K562 (cell line): ENCODE data around the gene SAT2. TPM values are rescaled to one million over a fixed set of nuclear protein-coding genes. Genes with fewer than 3 reads are reported as not detected.

ENCODE experiments used
- ATAC-seq: fragments of 200-7000 bp; cut with Tn5 transposase; 3 replicates; pipeline ENCODE4 v1.9.1; 2020; ENCODE audit warnings: moderate library complexity
- BruUV-seq: library from RNA; stranded (reverse); fragments of 400-500 nt; replicated peaks from 2 replicates; lab custom pipeline; 2021; lab: Mats Ljungman, UMichigan
- CTCF ChIA-PET: fragments of 300-600 bp; formaldehyde crosslinking; extraction: SDS; loops from one replicate; lab custom pipeline; 2021; ENCODE audit warnings: low intra/inter-chr PET ratio; lab: Yijun Ruan, JAX
- POLR2A ChIA-PET: fragments of 300-600, 350-650 bp; sonication (Branson Sonifier 250); formaldehyde crosslinking; extraction: SDS; loops from one replicate; lab custom pipeline; 2021; ENCODE audit warnings: antibody characterized with exemption, inconsistent platforms; lab: Yijun Ruan, JAX
- DNase-seq, 4 experiments: peaks; one replicate each; pipeline versions ENCODE4 v3.0.0 to v3.0.0-alpha.2; 2011 to 2018; ENCODE audit warnings: low spot score in 3 of 4, mixed read lengths in 3 of 4; ENCODE audit errors: extremely low read depth in 1 of 4
- FAIRE-seq: peaks from 2 replicates; lab custom pipeline; 2011; peaks lifted over from hg19 to GRCh38; lab: Jason Lieb, UNC
- H2AFZ ChIP-seq: 2 replicates; pipeline ENCODE4 v1.6.0; 2011; ENCODE audit warnings: low read depth, low read length, control low read depth, inconsistent platforms
- H3K27ac ChIP-seq: fragments of 200-600 bp; 3 replicates; pipeline ENCODE4 v1.8.0; 2011; ENCODE audit warnings: low read depth, mild to moderate bottlenecking, control low read depth, inconsistent platforms, low read length, moderate library complexity, mixed read lengths; ENCODE audit errors: extremely low read depth
- H3K27me3 ChIP-seq, 2 experiments: fragments of 300-600 bp in 1 of 2; 2 replicates in 1 of 2; 3 replicates in 1 of 2; pipeline versions ENCODE4 v1.6.0 to v1.8.0; 2011; ENCODE audit warnings: inconsistent platforms in 2 of 2, low read length in 2 of 2, mild to moderate bottlenecking in 1 of 2, mixed read lengths in 1 of 2, moderate library complexity in 1 of 2; ENCODE audit not compliant: control insufficient read depth in 2 of 2, insufficient read depth in 2 of 2
- H3K36me3 ChIP-seq: fragments of 300-600 bp; 3 replicates; pipeline ENCODE4 v1.8.0; 2011; ENCODE audit warnings: mild to moderate bottlenecking, low read length, inconsistent platforms; ENCODE audit not compliant: control insufficient read depth, insufficient read depth
- H3K4me1 ChIP-seq, 2 experiments: fragments of 200-600 bp in 1 of 2; replicated peaks in 1 of 2; 2 replicates in 1 of 2; 3 replicates in 1 of 2; pipeline versions ENCODE4 v1.5.1 to v1.8.0; 2011; ENCODE audit warnings: inconsistent platforms in 2 of 2, low read length in 2 of 2, mild to moderate bottlenecking in 1 of 2, mixed read lengths in 1 of 2, moderate library complexity in 1 of 2; ENCODE audit not compliant: control insufficient read depth in 2 of 2, insufficient read depth in 2 of 2
- H3K4me2 ChIP-seq: 2 replicates; pipeline ENCODE4 v1.6.1; 2011; ENCODE audit warnings: low read length, control low read depth, inconsistent platforms, mixed read lengths; ENCODE audit not compliant: insufficient read depth
- H3K4me3 ChIP-seq: fragments of 200-600 bp; sonication (generic), shearing (Covaris generic); 2 replicates; pipeline ENCODE4 v1.5.1; 2016; ENCODE audit warnings: control low read depth, inconsistent platforms
- H3K79me2 ChIP-seq: fragments of 200-600 bp; 3 replicates; pipeline ENCODE4 v1.8.0; 2011; ENCODE audit warnings: low read length, inconsistent platforms; ENCODE audit not compliant: control insufficient read depth, insufficient read depth
- H3K9ac ChIP-seq, 2 experiments: 2 replicates each; pipeline versions ENCODE4 v1.6.0 to v1.6.1; 2011; ENCODE audit warnings: low read depth in 2 of 2, low read length in 2 of 2, control low read depth in 1 of 2, inconsistent platforms in 1 of 2, mild to moderate bottlenecking in 1 of 2, mixed read lengths in 1 of 2; ENCODE audit not compliant: insufficient read depth in 1 of 2
- H3K9me1 ChIP-seq: one replicate; pipeline ENCODE4 v1.6.0; 2011; ENCODE audit warnings: inconsistent platforms, mild to moderate bottlenecking, low read length, moderate library complexity; ENCODE audit not compliant: control insufficient read depth, insufficient read depth
- H3K9me3 ChIP-seq: replicated peaks from 2 replicates; pipeline ENCODE4 v1.5.1; 2011; ENCODE audit warnings: low read depth, low read length, inconsistent platforms; ENCODE audit not compliant: control insufficient read depth, insufficient read depth
- H4K20me1 ChIP-seq: replicated peaks from 2 replicates; pipeline ENCODE4 v1.6.1; 2011; ENCODE audit warnings: low read length, inconsistent platforms, mixed read lengths; ENCODE audit not compliant: control insufficient read depth, insufficient read depth
- BACH1 ChIP-seq: fragments of 200-800 bp; sonication (Bioruptor generic); IDR thresholded peaks from 2 replicates; pipeline ENCODE4 v1.6.1; 2016; ENCODE audit warnings: missing genetic modification characterization, missing compliant biosample characterization
- CREBBP ChIP-seq: IDR thresholded peaks from one replicate; pipeline ENCODE4 v1.6.1; 2012; ENCODE audit warnings: low read depth, mild to moderate bottlenecking, control low read depth, inconsistent platforms, low read length
- L3MBTL2 ChIP-seq: fragments of 450-650 bp; IDR thresholded peaks from 2 replicates; pipeline ENCODE4 v1.6.1; 2016; ENCODE audit warnings: mild to moderate bottlenecking, moderate library complexity
- NEUROD1 ChIP-seq: fragments of 150-350 bp; IDR thresholded peaks from 2 replicates; pipeline ENCODE4 v1.6.1; 2014; ENCODE audit warnings: borderline replicate concordance, low read length, low read depth; ENCODE audit not compliant: partially characterized antibody
- NR2C1 ChIP-seq, 2 experiments: fragments of 450-650 bp; IDR thresholded peaks; 2 replicates each; pipeline ENCODE4 v1.6.1; 2017; ENCODE audit warnings: mild to moderate bottlenecking in 2 of 2, antibody characterized with exemption in 1 of 2, inconsistent platforms in 1 of 2, missing compliant biosample characterization in 1 of 2, missing genetic modification characterization in 1 of 2
- PHB ChIP-seq: fragments of 250-450 bp; sonication (Bioruptor Pico); IDR thresholded peaks from 2 replicates; pipeline ENCODE4 v1.5.0; 2021
- PPARD ChIP-seq: fragments of 250-450 bp; sonication (Bioruptor Pico); IDR thresholded peaks from 2 replicates; pipeline ENCODE4 v1.8.0; 2022; ENCODE audit warnings: inconsistent platforms, mild to moderate bottlenecking, moderate library complexity
- RAD51 ChIP-seq: fragments of 450-650 bp; IDR thresholded peaks from 2 replicates; pipeline ENCODE4 v1.7.1; 2016; ENCODE audit warnings: low read depth, mild to moderate bottlenecking, borderline replicate concordance
- SAFB ChIP-seq: fragments of 200-400 bp; formaldehyde crosslinking; IDR thresholded peaks from 2 replicates; pipeline ENCODE4 v1.6.1; 2017; ENCODE audit warnings: low read depth, low read length, borderline replicate concordance
- SP1 ChIP-seq: sonication (generic); formaldehyde crosslinking; IDR thresholded peaks from 2 replicates; pipeline ENCODE4 v1.8.1; 2022; ENCODE audit warnings: mild to moderate bottlenecking, missing genetic modification reagents
- TAF9B ChIP-seq: fragments of 450-650 bp; IDR thresholded peaks from 2 replicates; pipeline ENCODE4 v1.6.1; 2018; ENCODE audit warnings: mild to moderate bottlenecking; ENCODE audit not compliant: partially characterized antibody
- TBP ChIP-seq: optimal IDR thresholded peaks from 2 replicates; pipeline ENCODE3; 2011; ENCODE audit warnings: low read depth, low read length, improper control_type of control experiment
- TRIM25 ChIP-seq: fragments of 450-650 bp; IDR thresholded peaks from 2 replicates; pipeline ENCODE4 v1.7.0; 2016; ENCODE audit warnings: borderline replicate concordance
- ZFP30 ChIP-seq: fragments of 250-450 bp; sonication (Bioruptor Pico); IDR thresholded peaks from 2 replicates; pipeline ENCODE4 v1.8.0; 2022; ENCODE audit warnings: moderate library complexity, mild to moderate bottlenecking, inconsistent platforms, borderline replicate concordance
- WGBS: fragments of 100-300 bp; shearing (Covaris generic); methylation state at CpG from one replicate; pipeline ENCODE4 v1.1.6; 2016; ENCODE audit warnings: low coverage, mixed read lengths; ENCODE audit not compliant: insufficient coverage; ENCODE audit errors: missing lambda C conversion rate; 5-methylcytosine and 5-hydroxymethylcytosine counted together
- in situ Hi-C: fragments of 300-500 bp; cut with MboI; formaldehyde crosslinking; loops from 4 replicates; pipeline ENCODE4 v1.15.0; 2018; ENCODE audit warnings: inconsistent platforms, mixed read lengths
- intact Hi-C: fragments of 100-400 bp; cut with micrococcal nuclease; formaldehyde crosslinking; loops from 2 replicates; pipeline ENCODE4 v1.14.2; 2022
- polyA plus RNA-seq, 8 experiments: library from polyadenylated mRNA; depleted of rRNA in 4 of 8; stranded (reverse) in 5 of 8; unstranded in 3 of 8; fragments of >200 nt; fragmentation: Nextera tagmentation in 2 of 8; fragmentation: Illumina TruSeq in 1 of 8; extraction: Ambion mirVana in 2 of 8; extraction: Trizol in 1 of 8; gene quantifications; 2 replicates each; pipeline versions ENCODE4 v1.2.1 to v1.2.3, GENCODE V29; 2011 to 2014; ENCODE audit warnings: inconsistent platforms in 1 of 8, missing spikeins in 1 of 8
- total RNA-seq, 7 experiments: library from RNA; depleted of rRNA in 6 of 7; stranded (reverse); fragments of >200 nt in 6 of 7; fragmentation: Illumina TruSeq in 2 of 7; extraction: Trizol in 2 of 7; gene quantifications; 2 replicates each; pipeline versions ENCODE4 v1.2.1 to v1.2.3, GENCODE V29; 2011 to 2021; ENCODE audit warnings: low replicate concordance in 1 of 7
- TF ChIP-seq, protein P1 (sequence below): fragments of 250-450 bp; sonication (Bioruptor Pico); IDR thresholded peaks from 2 replicates; pipeline ENCODE4 v1.5.0; 2021; ENCODE audit warnings: mild to moderate bottlenecking, borderline replicate concordance

SAT2 gene
- total and polyA plus RNA-seq, 9 of the 15 experiments (the other 6 are each of a cell fraction or from before 2014, with no cell fraction given) = 2.0 to 8.0 (median 5.3) TPM

- H3K27me3 ChIP-seq = no peaks in the 10 kb centered on the region
- no peak overlapping the region for H3K4me3 ChIP-seq
- peaks cover 25% of the 10 kb centered on the region for H3K79me2 ChIP-seq
- peaks cover 20 to 34% of the 10 kb centered on the region in 2 experiments for H3K4me1 ChIP-seq
- TF ChIP-seq RAD51 (no peak), L3MBTL2 (no peak), CREBBP (no peak), TBP (no peak), SAFB (no peak), PPARD (CRISPR knock-in tag) (no peak), NEUROD1 (no peak), TRIM25 (no peak), NR2C1 (IDR thresholded peaks at IDR 0.05) (no peak), NR2C1 (tag; IDR thresholded peaks at IDR 0.05) (no peak), SP1 (CRISPR knock-in tag) (no peak), PHB (CRISPR knock-in tag) (no peak), ZFP30 (CRISPR knock-in tag) (no peak), BACH1 (tag) (no peak), TAF9B (no peak)
- TF ChIP-seq, protein P1, sequence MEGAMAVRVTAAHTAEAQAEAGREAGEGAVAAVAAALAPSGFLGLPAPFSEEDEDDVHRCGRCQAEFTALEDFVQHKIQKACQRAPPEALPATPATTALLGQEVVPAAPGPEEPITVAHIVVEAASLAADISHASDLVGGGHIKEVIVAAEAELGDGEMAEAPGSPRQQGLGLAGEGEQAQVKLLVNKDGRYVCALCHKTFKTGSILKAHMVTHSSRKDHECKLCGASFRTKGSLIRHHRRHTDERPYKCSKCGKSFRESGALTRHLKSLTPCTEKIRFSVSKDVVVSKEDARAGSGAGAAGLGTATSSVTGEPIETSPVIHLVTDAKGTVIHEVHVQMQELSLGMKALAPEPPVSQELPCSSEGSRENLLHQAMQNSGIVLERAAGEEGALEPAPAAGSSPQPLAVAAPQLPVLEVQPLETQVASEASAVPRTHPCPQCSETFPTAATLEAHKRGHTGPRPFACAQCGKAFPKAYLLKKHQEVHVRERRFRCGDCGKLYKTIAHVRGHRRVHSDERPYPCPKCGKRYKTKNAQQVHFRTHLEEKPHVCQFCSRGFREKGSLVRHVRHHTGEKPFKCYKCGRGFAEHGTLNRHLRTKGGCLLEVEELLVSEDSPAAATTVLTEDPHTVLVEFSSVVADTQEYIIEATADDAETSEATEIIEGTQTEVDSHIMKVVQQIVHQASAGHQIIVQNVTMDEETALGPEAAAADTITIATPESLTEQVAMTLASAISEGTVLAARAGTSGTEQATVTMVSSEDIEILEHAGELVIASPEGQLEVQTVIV = no peak
- H3K4me2 ChIP-seq = no peak overlapping the region
- WGBS = 96% methylated on average over 3 of the region's 5 CpGs
- ATAC-seq (no peak), FAIRE-seq (no peak), DNase-seq (no peak)
- no peaks in the 10 kb centered on the region for H4K20me1 ChIP-seq
- ChIA-PET CTCF (no interaction called here), POLR2A (interaction anchor here (0.6 to 0.7 kb wide), 3 partner anchors 10 to 14 kb away, joined by 3 to 4 read pairs (median 3); no protein-coding TSS in a partner anchor)
- BruUV-seq = no TSS peak
- H3K9me1 ChIP-seq = no peaks in the 10 kb centered on the region
- no peaks in the 10 kb centered on the region for H3K9me3 ChIP-seq
- no peak overlapping the region for H3K27ac ChIP-seq
- intact Hi-C loops (no loop called here), in situ Hi-C loops (no loop called here)
- H2AFZ ChIP-seq = no peak overlapping the region
- no peak overlapping the region for H3K9ac ChIP-seq
- H3K36me3 ChIP-seq = peaks cover 91% of the 10 kb centered on the region
Observed at GRCh38 chr17:7591596-7591995, 36.0 kb downstream of the SAT2 start.
